Vagina (tissue), 2 donors: Measurements from ENCODE around the gene NCBP1. TPM values are rescaled to one million over a fixed set of nuclear protein-coding genes. Genes with fewer than 3 reads are reported as not detected.

Source experiments
- DNase-seq, 2 donors: peaks; one replicate each; pipeline ENCODE4 v3.0.0-alpha.2; 2017; ENCODE audit errors: extremely low spot score in 2 of 2
- H3K27ac ChIP-seq: fragments of 200-600 bp; sonication (generic); one replicate; pipeline ENCODE4 v1.5.1; 2019
- H3K27me3 ChIP-seq: fragments of 200-600 bp; sonication (generic); one replicate; pipeline ENCODE4 v1.5.1; 2019
- H3K36me3 ChIP-seq, 2 donors: fragments of 200-600 bp; sonication (generic); one replicate each; pipeline ENCODE4 v1.5.1; 2017 to 2019
- H3K4me1 ChIP-seq: fragments of 200-600 bp; sonication (generic); one replicate; pipeline ENCODE4 v1.5.1; 2019
- H3K4me3 ChIP-seq, 2 donors: fragments of 200-600 bp; sonication (generic); 1 replicate in 1 of 2; 2 replicates in 1 of 2; pipeline ENCODE4 v1.5.1; 2016 to 2019
- H3K9me3 ChIP-seq: fragments of 200-600 bp; sonication (generic); one replicate; pipeline ENCODE4 v1.5.1; 2019
- POLR2A ChIP-seq, 2 donors: fragments of 450-650 bp; IDR thresholded peaks; one replicate each; pipeline ENCODE4 v1.6.1; 2017; ENCODE audit warnings: antibody characterized with exemption in 2 of 2, mild to moderate bottlenecking in 2 of 2, moderate library complexity in 2 of 2
- POLR2AphosphoS5 ChIP-seq, 2 donors: sonication (generic); formaldehyde crosslinking; IDR thresholded peaks; one replicate each; pipeline ENCODE4 v1.9.0; 2017; ENCODE audit warnings: antibody characterized with exemption in 2 of 2, mild to moderate bottlenecking in 2 of 2, low read depth in 1 of 2; ENCODE audit not compliant: insufficient read depth in 1 of 2
- intact Hi-C: fragments of 100-400 bp; cut with DNase I; formaldehyde crosslinking; loops from one replicate; pipeline ENCODE4 v1.15.1; 2023
- total RNA-seq: library from RNA; depleted of rRNA; stranded (reverse); fragments of >200 nt; gene quantifications from one replicate; pipeline ENCODE4 v1.2.3, GENCODE V29; 2016
- TF ChIP-seq, protein P1 (sequence below), 3 experiments: fragments of 450-650 bp in 2 of 3; fragments of 200-600 bp in 1 of 3; sonication (generic) in 1 of 3; IDR thresholded peaks; one replicate each; pipeline ENCODE4 v1.5.1; 2017 to 2019; ENCODE audit warnings: antibody characterized with exemption in 3 of 3, mild to moderate bottlenecking in 2 of 3, moderate library complexity in 2 of 3

The NCBP1 gene
- total RNA-seq, 1 donor from 2014 or later = 23.3 TPM

DNA sequence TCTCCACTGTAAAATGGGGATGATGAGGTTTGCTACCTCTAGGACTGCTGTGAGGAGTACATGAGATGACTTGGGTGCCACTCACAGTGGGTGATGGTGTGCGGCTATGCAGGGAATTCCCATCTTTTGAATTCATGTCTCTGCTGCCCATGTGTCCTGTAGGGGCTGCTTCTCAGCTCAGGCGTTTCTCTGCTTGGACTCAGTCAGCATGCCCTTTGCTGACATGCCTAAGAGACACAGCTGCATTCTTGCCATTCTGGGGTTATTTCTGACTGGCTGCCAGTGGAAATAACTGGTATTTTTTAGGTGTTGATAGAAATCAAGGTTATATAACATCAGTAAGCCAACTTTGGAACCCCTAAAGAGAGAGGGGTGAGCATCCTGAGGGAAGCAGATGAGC lies 87.8 kb downstream of the NCBP1 start:
- no peaks in the 10 kb centered on the region for H3K27me3 ChIP-seq
- no peaks in the 10 kb centered on the region for H3K9me3 ChIP-seq
- no peaks in the 10 kb centered on the region for H3K36me3 ChIP-seq
- no peak overlapping the region for H3K4me3 ChIP-seq
- intact Hi-C loops = no loop called here
- TF ChIP-seq, protein P1, sequence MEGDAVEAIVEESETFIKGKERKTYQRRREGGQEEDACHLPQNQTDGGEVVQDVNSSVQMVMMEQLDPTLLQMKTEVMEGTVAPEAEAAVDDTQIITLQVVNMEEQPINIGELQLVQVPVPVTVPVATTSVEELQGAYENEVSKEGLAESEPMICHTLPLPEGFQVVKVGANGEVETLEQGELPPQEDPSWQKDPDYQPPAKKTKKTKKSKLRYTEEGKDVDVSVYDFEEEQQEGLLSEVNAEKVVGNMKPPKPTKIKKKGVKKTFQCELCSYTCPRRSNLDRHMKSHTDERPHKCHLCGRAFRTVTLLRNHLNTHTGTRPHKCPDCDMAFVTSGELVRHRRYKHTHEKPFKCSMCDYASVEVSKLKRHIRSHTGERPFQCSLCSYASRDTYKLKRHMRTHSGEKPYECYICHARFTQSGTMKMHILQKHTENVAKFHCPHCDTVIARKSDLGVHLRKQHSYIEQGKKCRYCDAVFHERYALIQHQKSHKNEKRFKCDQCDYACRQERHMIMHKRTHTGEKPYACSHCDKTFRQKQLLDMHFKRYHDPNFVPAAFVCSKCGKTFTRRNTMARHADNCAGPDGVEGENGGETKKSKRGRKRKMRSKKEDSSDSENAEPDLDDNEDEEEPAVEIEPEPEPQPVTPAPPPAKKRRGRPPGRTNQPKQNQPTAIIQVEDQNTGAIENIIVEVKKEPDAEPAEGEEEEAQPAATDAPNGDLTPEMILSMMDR (IDR thresholded peaks at IDR 0.05) = no peak
- TF ChIP-seq POLR2AphosphoS5 (IDR thresholded peaks at IDR 0.05; ENCODE audit: insufficient read depth in 1 of 2, low read depth in 1 of 2) (no peak), POLR2A (IDR thresholded peaks at IDR 0.05) (no peak)
- H3K4me1 ChIP-seq = no peaks in the 10 kb centered on the region
- DNase-seq = no peak
- H3K27ac ChIP-seq = no peak overlapping the region

DNA sequence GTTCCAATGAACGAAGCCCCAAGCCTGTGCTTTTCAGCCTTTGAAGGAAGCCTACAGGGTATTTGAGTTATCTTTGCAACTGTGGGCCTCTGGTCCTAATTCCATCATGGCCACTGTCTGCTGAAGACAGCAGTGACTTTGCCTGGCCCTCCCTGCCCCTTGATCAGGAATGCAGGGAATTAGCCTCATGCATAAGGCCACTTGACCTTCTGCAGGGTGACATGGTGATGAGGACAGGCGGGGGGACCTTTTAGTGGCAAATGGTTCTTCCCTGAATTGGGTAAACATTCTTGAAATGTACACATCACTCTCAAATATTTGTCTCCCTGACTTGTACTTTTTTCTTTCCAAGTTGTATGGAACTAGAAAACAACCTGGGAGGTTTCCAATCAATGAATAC lies 88.7 kb downstream of the NCBP1 start:
- intact Hi-C loops = no loop called here
- Histone ChIP-seq H3K9me3 (no peaks in the 10 kb centered on the region), H3K27me3 (no peaks in the 10 kb centered on the region), H3K4me1 (no peaks in the 10 kb centered on the region), H3K4me3 (no peak overlapping the region), H3K36me3 (no peaks in the 10 kb centered on the region), H3K27ac (no peak overlapping the region)
- DNase-seq = no peak
- TF ChIP-seq POLR2A (IDR thresholded peaks at IDR 0.05) = no peak
- TF ChIP-seq, protein P1 (IDR thresholded peaks at IDR 0.05) = no peak
- TF ChIP-seq POLR2AphosphoS5 (IDR thresholded peaks at IDR 0.05; ENCODE audit: insufficient read depth in 1 of 2, low read depth in 1 of 2) = no peak

Other genes with a start within 250 kb of the NCBP1 start
- 13.5 TPM for gene TDRD7, start 221.7 kb upstream of the NCBP1 start, total RNA-seq
- gene TMOD1, start 132.2 kb upstream of the NCBP1 start, total RNA-seq = 21.1 TPM
- 18.2 TPM for gene TSTD2, start 453 bp upstream of the NCBP1 start, total RNA-seq
- gene XPA, start 63.5 kb downstream of the NCBP1 start, total RNA-seq = 16.7 TPM
- gene FOXE1, start 219.4 kb downstream of the NCBP1 start, total RNA-seq = 7.9 TPM